Measurements from ENCODE around the gene PCNX4.

Gene PCNX4

GRCh38 chr14:60174352-60175254, 82.9 kb downstream of the PCNX4 start:
- DNase-seq (ENCODE audit: low read depth in 2 of 2): no peak

GRCh38 chr14:60175255-60175902, 83.7 kb downstream of the PCNX4 start:
- no peak for DNase-seq (ENCODE audit: low read depth in 2 of 2)

- DNase-seq (ENCODE audit: low read depth in 2 of 2): no peak
These were observed 86.4 kb downstream of the PCNX4 start for GRCh38 chr14:60178164-60178563.

- DNase-seq (ENCODE audit: low read depth in 2 of 2): no peak
These were observed 87.1 kb downstream of the PCNX4 start for GRCh38 chr14:60178820-60179219.

GRCh38 chr14:60179431-60179869, 87.7 kb downstream of the PCNX4 start:
- no peak for DNase-seq (ENCODE audit: low read depth in 2 of 2)

GRCh38 chr14:60183138-60183537, 91.4 kb downstream of the PCNX4 start:
- DNase-seq (ENCODE audit: low read depth in 2 of 2): no peak

- DNase-seq (ENCODE audit: low read depth in 2 of 2): no peak
These were observed 92.0 kb downstream of the PCNX4 start for GRCh38 chr14:60183741-60184140.

GRCh38 chr14:60184146-60184904, 92.6 kb downstream of the PCNX4 start:
- DNase-seq (ENCODE audit: low read depth in 2 of 2): no peak

GRCh38 chr14:60184905-60185555, 93.3 kb downstream of the PCNX4 start:
- no peak for DNase-seq (ENCODE audit: low read depth in 2 of 2)

GRCh38 chr14:60188115-60188514, 96.4 kb downstream of the PCNX4 start:
- no peak for DNase-seq (ENCODE audit: low read depth in 2 of 2)

- DNase-seq (ENCODE audit: low read depth in 2 of 2): no peak
These were observed 97.0 kb downstream of the PCNX4 start for GRCh38 chr14:60188696-60189095.

GRCh38 chr14:60189923-60190840, 98.5 kb downstream of the PCNX4 start:
- no peak for DNase-seq (ENCODE audit: low read depth in 2 of 2)

- no peak for DNase-seq (ENCODE audit: low read depth in 2 of 2)
These were observed 103.6 kb downstream of the PCNX4 start for GRCh38 chr14:60195179-60195810.

- DNase-seq (ENCODE audit: low read depth in 2 of 2): no peak
These were observed 104.6 kb downstream of the PCNX4 start for GRCh38 chr14:60196291-60196690.

- DNase-seq (ENCODE audit: low read depth in 2 of 2): no peak
These were observed 106.0 kb downstream of the PCNX4 start for GRCh38 chr14:60197629-60198303.

- DNase-seq (ENCODE audit: low read depth in 2 of 2): no peak
These were observed 107.6 kb downstream of the PCNX4 start for GRCh38 chr14:60199321-60199720.

- DNase-seq (ENCODE audit: low read depth in 2 of 2): no peak
These were observed 112.5 kb downstream of the PCNX4 start for GRCh38 chr14:60204104-60204842.

- no peak for DNase-seq (ENCODE audit: low read depth in 2 of 2)
These were observed 113.4 kb downstream of the PCNX4 start for GRCh38 chr14:60204843-60205774.

Data from stimulated activated CD8-positive, alpha-beta memory T cell treated with anti-CD3 and anti-CD28 coated beads, Interleukin-15, amount 100 ng/mL, for 4 hours (primary cell).